HepG2 (cell line): ENCODE data around the gene NFS1. TPM values are rescaled to one million over a fixed set of nuclear protein-coding genes. Genes with fewer than 3 reads are reported as not detected.

Source experiments
- DNMT3B ChIP-seq: conservative IDR thresholded peaks from 2 replicates; pipeline ENCODE4 v1.6.1; 2016; ENCODE audit warnings: missing biosample characterization, control low read depth
- DPF2 ChIP-seq: sonication (generic); formaldehyde crosslinking; IDR thresholded peaks from 2 replicates; pipeline ENCODE4 v1.4.0; 2020; ENCODE audit warnings: mild to moderate bottlenecking, low read depth, missing genetic modification reagents, borderline replicate concordance
- KAT8 ChIP-seq: IDR thresholded peaks from 2 replicates; pipeline ENCODE4 v1.6.1; 2016; ENCODE audit warnings: missing genetic modification reagents, missing compliant biosample characterization
- PRPF4 ChIP-seq: fragments of 200-400 bp; formaldehyde crosslinking; IDR thresholded peaks from 2 replicates; pipeline ENCODE4 v1.6.1; 2016; ENCODE audit warnings: low read length, low read depth; ENCODE audit not compliant: poor library complexity, severe bottlenecking
- SMAD1 ChIP-seq: sonication (generic); formaldehyde crosslinking; IDR thresholded peaks from 2 replicates; pipeline ENCODE4 v1.4.0; 2020; ENCODE audit warnings: missing genetic modification reagents, low read depth, mild to moderate bottlenecking, borderline replicate concordance
- ZBTB37 ChIP-seq: sonication (generic); formaldehyde crosslinking; IDR thresholded peaks from 2 replicates; pipeline ENCODE4 v1.4.0; 2020; ENCODE audit warnings: mild to moderate bottlenecking, missing genetic modification reagents
- ZNF280B ChIP-seq: sonication (generic); formaldehyde crosslinking; IDR thresholded peaks from 2 replicates; pipeline ENCODE4 v1.5.0; 2020; ENCODE audit warnings: missing genetic modification reagents, mild to moderate bottlenecking, borderline replicate concordance
- ZNF850 ChIP-seq: sonication (generic); formaldehyde crosslinking; conservative IDR thresholded peaks from 2 replicates; pipeline ENCODE4 v1.9.0; 2021; ENCODE audit warnings: mild to moderate bottlenecking, missing genetic modification reagents
- polyA plus RNA-seq, 8 experiments: library from polyadenylated mRNA; depleted of rRNA in 3 of 8; stranded (reverse) in 7 of 8; unstranded in 1 of 8; fragments of >200 nt; fragmentation: Illumina TruSeq in 4 of 8; extraction: Trizol in 4 of 8; gene quantifications; 2 replicates each; pipeline versions ENCODE4 v1.2.1 to v1.2.3, GENCODE V29; 2011 to 2016; ENCODE audit warnings: low read depth in 4 of 8, missing spikeins in 1 of 8, mixed read lengths in 1 of 8; ENCODE audit not compliant: insufficient read depth in 1 of 8
- total RNA-seq, 5 experiments: library from RNA; depleted of rRNA; stranded (reverse); fragments of >200 nt; fragmentation: Illumina TruSeq; extraction: Trizol; gene quantifications; 2 replicates each; pipeline ENCODE4 v1.2.3, GENCODE V29; 2016; ENCODE audit warnings: low read depth in 1 of 5
- TF ChIP-seq, protein P1 (sequence below): sonication (generic); formaldehyde crosslinking; IDR thresholded peaks from 2 replicates; pipeline ENCODE4 v1.5.0; 2020; ENCODE audit warnings: mild to moderate bottlenecking, missing genetic modification reagents
- TF ChIP-seq, protein P2 (sequence below): sonication (generic); formaldehyde crosslinking; IDR thresholded peaks from 2 replicates; pipeline ENCODE4; 2020; ENCODE audit warnings: missing genetic modification reagents, mild to moderate bottlenecking, borderline replicate concordance
- TF ChIP-seq, protein P3 (sequence below): sonication (generic); formaldehyde crosslinking; IDR thresholded peaks from 2 replicates; pipeline ENCODE4 v1.9.0; 2021; ENCODE audit warnings: missing genetic modification reagents, mild to moderate bottlenecking, borderline replicate concordance
- TF ChIP-seq, protein P4 (sequence below): sonication (generic); formaldehyde crosslinking; IDR thresholded peaks from 2 replicates; pipeline ENCODE4 v1.4.0; 2020; ENCODE audit warnings: missing genetic modification reagents

Gene NFS1
- total and polyA plus RNA-seq, 2 of the 13 experiments (the other 11 are each of a cell fraction or from before 2014, with no cell fraction given) = 65.9 to 88.1 TPM

- TF ChIP-seq, protein P1, sequence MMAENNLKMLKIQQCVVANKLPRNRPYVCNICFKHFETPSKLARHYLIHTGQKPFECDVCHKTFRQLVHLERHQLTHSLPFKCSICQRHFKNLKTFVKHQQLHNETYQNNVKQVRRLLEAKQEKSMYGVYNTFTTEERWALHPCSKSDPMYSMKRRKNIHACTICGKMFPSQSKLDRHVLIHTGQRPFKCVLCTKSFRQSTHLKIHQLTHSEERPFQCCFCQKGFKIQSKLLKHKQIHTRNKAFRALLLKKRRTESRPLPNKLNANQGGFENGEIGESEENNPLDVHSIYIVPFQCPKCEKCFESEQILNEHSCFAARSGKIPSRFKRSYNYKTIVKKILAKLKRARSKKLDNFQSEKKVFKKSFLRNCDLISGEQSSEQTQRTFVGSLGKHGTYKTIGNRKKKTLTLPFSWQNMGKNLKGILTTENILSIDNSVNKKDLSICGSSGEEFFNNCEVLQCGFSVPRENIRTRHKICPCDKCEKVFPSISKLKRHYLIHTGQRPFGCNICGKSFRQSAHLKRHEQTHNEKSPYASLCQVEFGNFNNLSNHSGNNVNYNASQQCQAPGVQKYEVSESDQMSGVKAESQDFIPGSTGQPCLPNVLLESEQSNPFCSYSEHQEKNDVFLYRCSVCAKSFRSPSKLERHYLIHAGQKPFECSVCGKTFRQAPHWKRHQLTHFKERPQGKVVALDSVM (CRISPR knock-in tag) = peak; percentile 71; the same call in 1 of the 2 replicates
- TF ChIP-seq ZNF850 (CRISPR knock-in tag) (peak; percentile 95; the same call in 1 of the 2 replicates), KAT8 (CRISPR knock-in tag) (peak; percentile 98), DNMT3B (peak; percentile 36; the same call in 1 of the 2 replicates), PRPF4 (peak; percentile 99), ZBTB37 (CRISPR knock-in tag) (peak; percentile 72; the same call in 1 of the 2 replicates), DPF2 (CRISPR knock-in tag) (peak; percentile 43; the same call in 1 of the 2 replicates), ZNF280B (CRISPR knock-in tag) (peak; percentile 95; the same call in 1 of the 2 replicates), SMAD1 (CRISPR knock-in tag) (peak; percentile 91; the same call in 1 of the 2 replicates)
- TF ChIP-seq, protein P2, sequence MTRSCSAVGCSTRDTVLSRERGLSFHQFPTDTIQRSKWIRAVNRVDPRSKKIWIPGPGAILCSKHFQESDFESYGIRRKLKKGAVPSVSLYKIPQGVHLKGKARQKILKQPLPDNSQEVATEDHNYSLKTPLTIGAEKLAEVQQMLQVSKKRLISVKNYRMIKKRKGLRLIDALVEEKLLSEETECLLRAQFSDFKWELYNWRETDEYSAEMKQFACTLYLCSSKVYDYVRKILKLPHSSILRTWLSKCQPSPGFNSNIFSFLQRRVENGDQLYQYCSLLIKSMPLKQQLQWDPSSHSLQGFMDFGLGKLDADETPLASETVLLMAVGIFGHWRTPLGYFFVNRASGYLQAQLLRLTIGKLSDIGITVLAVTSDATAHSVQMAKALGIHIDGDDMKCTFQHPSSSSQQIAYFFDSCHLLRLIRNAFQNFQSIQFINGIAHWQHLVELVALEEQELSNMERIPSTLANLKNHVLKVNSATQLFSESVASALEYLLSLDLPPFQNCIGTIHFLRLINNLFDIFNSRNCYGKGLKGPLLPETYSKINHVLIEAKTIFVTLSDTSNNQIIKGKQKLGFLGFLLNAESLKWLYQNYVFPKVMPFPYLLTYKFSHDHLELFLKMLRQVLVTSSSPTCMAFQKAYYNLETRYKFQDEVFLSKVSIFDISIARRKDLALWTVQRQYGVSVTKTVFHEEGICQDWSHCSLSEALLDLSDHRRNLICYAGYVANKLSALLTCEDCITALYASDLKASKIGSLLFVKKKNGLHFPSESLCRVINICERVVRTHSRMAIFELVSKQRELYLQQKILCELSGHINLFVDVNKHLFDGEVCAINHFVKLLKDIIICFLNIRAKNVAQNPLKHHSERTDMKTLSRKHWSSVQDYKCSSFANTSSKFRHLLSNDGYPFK (CRISPR knock-in tag) = peak; percentile 98
- TF ChIP-seq, protein P3, sequence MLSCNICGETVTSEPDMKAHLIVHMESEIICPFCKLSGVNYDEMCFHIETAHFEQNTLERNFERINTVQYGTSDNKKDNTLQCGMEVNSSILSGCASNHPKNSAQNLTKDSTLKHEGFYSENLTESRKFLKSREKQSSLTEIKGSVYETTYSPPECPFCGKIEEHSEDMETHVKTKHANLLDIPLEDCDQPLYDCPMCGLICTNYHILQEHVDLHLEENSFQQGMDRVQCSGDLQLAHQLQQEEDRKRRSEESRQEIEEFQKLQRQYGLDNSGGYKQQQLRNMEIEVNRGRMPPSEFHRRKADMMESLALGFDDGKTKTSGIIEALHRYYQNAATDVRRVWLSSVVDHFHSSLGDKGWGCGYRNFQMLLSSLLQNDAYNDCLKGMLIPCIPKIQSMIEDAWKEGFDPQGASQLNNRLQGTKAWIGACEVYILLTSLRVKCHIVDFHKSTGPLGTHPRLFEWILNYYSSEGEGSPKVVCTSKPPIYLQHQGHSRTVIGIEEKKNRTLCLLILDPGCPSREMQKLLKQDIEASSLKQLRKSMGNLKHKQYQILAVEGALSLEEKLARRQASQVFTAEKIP (CRISPR knock-in tag) = no peak
- TF ChIP-seq, protein P4, sequence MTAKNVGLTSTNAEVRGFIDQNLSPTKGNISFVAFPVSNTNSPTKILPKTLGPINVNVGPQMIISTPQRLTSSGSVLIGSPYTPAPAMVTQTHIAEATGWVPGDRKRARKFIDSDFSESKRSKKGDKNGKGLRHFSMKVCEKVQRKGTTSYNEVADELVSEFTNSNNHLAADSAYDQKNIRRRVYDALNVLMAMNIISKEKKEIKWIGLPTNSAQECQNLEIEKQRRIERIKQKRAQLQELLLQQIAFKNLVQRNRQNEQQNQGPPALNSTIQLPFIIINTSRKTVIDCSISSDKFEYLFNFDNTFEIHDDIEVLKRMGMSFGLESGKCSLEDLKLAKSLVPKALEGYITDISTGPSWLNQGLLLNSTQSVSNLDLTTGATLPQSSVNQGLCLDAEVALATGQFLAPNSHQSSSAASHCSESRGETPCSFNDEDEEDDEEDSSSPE = peak; percentile 98
These were observed 43.0 kb upstream of the NFS1 start, which contains the start of gene RBM39 (continued) for GRCh38 chr20:35741892-35742740.
